HEK293 (cell line): ENCODE data around the gene KCTD21.

Experiments used
- CTCF ChIA-PET: fragments of 350-600 bp; formaldehyde crosslinking; extraction: SDS; loops from one replicate; lab custom pipeline; 2021; ENCODE audit warnings: antibody characterized with exemption; lab: Yijun Ruan, JAX
- POLR2A ChIA-PET: fragments of 300-600 bp; formaldehyde crosslinking; extraction: SDS; loops from one replicate; lab custom pipeline; 2020; ENCODE audit warnings: antibody characterized with exemption, inconsistent platforms; lab: Yijun Ruan, JAX
- H3K27ac ChIP-seq: fragments of 200-500 bp; sonication (Bioruptor generic); 2 replicates; pipeline ENCODE4 v1.5.1; 2014; ENCODE audit warnings: low read depth, low read length, control low read depth, inconsistent platforms; ENCODE audit errors: extremely low read depth
- H3K36me3 ChIP-seq, 2 experiments: fragments of 200-500 bp in 1 of 2; sonication (Bioruptor generic) in 1 of 2; 1 replicate in 1 of 2; 2 replicates in 1 of 2; pipeline ENCODE4 v1.5.1; 2014 to 2017; ENCODE audit warnings: inconsistent platforms in 2 of 2, low read length in 2 of 2; ENCODE audit not compliant: control insufficient read depth in 2 of 2, insufficient read depth in 1 of 2
- H3K4me1 ChIP-seq: fragments of 200-500 bp; sonication (Bioruptor generic); 2 replicates; pipeline ENCODE4 v1.5.1; 2014; ENCODE audit warnings: mild to moderate bottlenecking, low read length, inconsistent platforms; ENCODE audit not compliant: control insufficient read depth, insufficient read depth
- H3K4me3 ChIP-seq: 2 replicates; pipeline ENCODE4 v1.5.1; 2011; ENCODE audit warnings: low read depth, mild to moderate bottlenecking, control low read depth, low read length, moderate library complexity
- H3K9me3 ChIP-seq: fragments of 200-500 bp; sonication (Bioruptor generic); 2 replicates; pipeline ENCODE4 v1.5.1; 2014; ENCODE audit warnings: low read depth, low read length, inconsistent platforms; ENCODE audit not compliant: control insufficient read depth, insufficient read depth
- AEBP2 ChIP-seq: fragments of 450-650 bp; formaldehyde crosslinking; IDR thresholded peaks from 2 replicates; pipeline ENCODE4 v1.5.1; 2016; ENCODE audit warnings: missing biosample characterization, missing genetic modification characterization, borderline replicate concordance
- FEZF1 ChIP-seq: fragments of 450-650 bp; formaldehyde crosslinking; IDR thresholded peaks from 2 replicates; pipeline ENCODE4 v1.5.1; 2016; ENCODE audit warnings: missing biosample characterization, missing genetic modification characterization
- PBX3 ChIP-seq: sonication (generic); formaldehyde crosslinking; IDR thresholded peaks from 2 replicates; pipeline ENCODE4 v1.8.1; 2022; ENCODE audit warnings: mild to moderate bottlenecking, moderate library complexity, missing genetic modification reagents
- SALL2 ChIP-seq: fragments of 450-650 bp; formaldehyde crosslinking; IDR thresholded peaks from 2 replicates; pipeline ENCODE4 v1.5.0; 2017; ENCODE audit warnings: missing biosample characterization, mild to moderate bottlenecking, missing genetic modification characterization, borderline replicate concordance
- ZBTB17 ChIP-seq: fragments of 450-650 bp; formaldehyde crosslinking; IDR thresholded peaks from 2 replicates; pipeline ENCODE4 v1.5.1; 2016; ENCODE audit warnings: missing biosample characterization, missing genetic modification characterization
- ZBTB26 ChIP-seq: fragments of 450-650 bp; formaldehyde crosslinking; optimal IDR thresholded peaks from 2 replicates; pipeline ENCODE3; 2016; ENCODE audit warnings: missing biosample characterization, mild to moderate bottlenecking, missing genetic modification characterization
- ZBTB6 ChIP-seq: fragments of 450-650 bp; formaldehyde crosslinking; IDR thresholded peaks from 2 replicates; pipeline ENCODE4 v1.5.1; 2017; ENCODE audit warnings: missing biosample characterization, missing genetic modification characterization
- ZFP41 ChIP-seq: fragments of 450-650 bp; formaldehyde crosslinking; IDR thresholded peaks from 2 replicates; pipeline ENCODE4 v1.5.1; 2016; ENCODE audit warnings: missing biosample characterization, missing genetic modification characterization, borderline replicate concordance
- ZIC2 ChIP-seq: fragments of 450-650 bp; formaldehyde crosslinking; IDR thresholded peaks from 2 replicates; pipeline ENCODE4 v1.5.1; 2016; ENCODE audit warnings: missing biosample characterization, missing genetic modification characterization
- ZNF121 ChIP-seq: fragments of 450-650 bp; formaldehyde crosslinking; IDR thresholded peaks from 2 replicates; pipeline ENCODE4 v1.5.1; 2016; ENCODE audit warnings: missing biosample characterization, missing genetic modification characterization
- ZNF175 ChIP-seq: fragments of 450-650 bp; formaldehyde crosslinking; IDR thresholded peaks from 2 replicates; pipeline ENCODE4 v1.5.1; 2016; ENCODE audit warnings: missing biosample characterization, missing genetic modification characterization
- ZNF239 ChIP-seq: fragments of 450-650 bp; formaldehyde crosslinking; IDR thresholded peaks from 2 replicates; pipeline ENCODE4 v1.5.1; 2016; ENCODE audit warnings: missing biosample characterization, missing genetic modification characterization
- ZNF24 ChIP-seq: fragments of 450-650 bp; formaldehyde crosslinking; IDR thresholded peaks from 2 replicates; pipeline ENCODE4 v1.5.1; 2016; ENCODE audit warnings: missing biosample characterization, missing genetic modification characterization
- ZNF26 ChIP-seq: fragments of 450-650 bp; formaldehyde crosslinking; IDR thresholded peaks from 2 replicates; pipeline ENCODE4 v1.5.1; 2016; ENCODE audit warnings: missing biosample characterization, missing genetic modification characterization
- ZNF362 ChIP-seq: fragments of 450-650 bp; formaldehyde crosslinking; IDR thresholded peaks from 2 replicates; pipeline ENCODE4 v1.5.1; 2016; ENCODE audit warnings: missing biosample characterization, missing genetic modification characterization
- ZNF391 ChIP-seq: fragments of 450-650 bp; formaldehyde crosslinking; IDR thresholded peaks from 2 replicates; pipeline ENCODE4 v1.5.1; 2016; ENCODE audit warnings: low read depth, missing biosample characterization, missing genetic modification characterization, borderline replicate concordance
- ZNF473 ChIP-seq: fragments of 450-650 bp; formaldehyde crosslinking; IDR thresholded peaks from 2 replicates; pipeline ENCODE4 v1.5.1; 2017; ENCODE audit warnings: missing biosample characterization, missing genetic modification characterization
- ZNF510 ChIP-seq: fragments of 450-650 bp; formaldehyde crosslinking; IDR thresholded peaks from 2 replicates; pipeline ENCODE4 v1.5.1; 2018; ENCODE audit warnings: mild to moderate bottlenecking, missing genetic modification characterization, missing biosample characterization; ENCODE audit not compliant: insufficient replicate concordance
- ZNF513 ChIP-seq: fragments of 450-650 bp; IDR thresholded peaks from 2 replicates; pipeline ENCODE4 v1.5.1; 2018; ENCODE audit warnings: missing biosample characterization, missing genetic modification characterization
- ZNF561 ChIP-seq: fragments of 450-650 bp; IDR thresholded peaks from 2 replicates; pipeline ENCODE4 v1.5.1; 2018; ENCODE audit warnings: missing biosample characterization, missing genetic modification characterization, borderline replicate concordance
- ZNF658 ChIP-seq: fragments of 450-650 bp; formaldehyde crosslinking; IDR thresholded peaks from 2 replicates; pipeline ENCODE4; 2016; ENCODE audit warnings: missing biosample characterization, missing genetic modification characterization
- ZNF701 ChIP-seq: fragments of 450-650 bp; formaldehyde crosslinking; IDR thresholded peaks from 2 replicates; pipeline ENCODE4 v1.5.1; 2016; ENCODE audit warnings: missing biosample characterization, missing genetic modification characterization
- ZNF768 ChIP-seq: fragments of 450-650 bp; formaldehyde crosslinking; IDR thresholded peaks from 2 replicates; pipeline ENCODE4 v1.5.1; 2018; ENCODE audit warnings: missing biosample characterization, mild to moderate bottlenecking, missing genetic modification characterization

Gene KCTD21

DNA sequence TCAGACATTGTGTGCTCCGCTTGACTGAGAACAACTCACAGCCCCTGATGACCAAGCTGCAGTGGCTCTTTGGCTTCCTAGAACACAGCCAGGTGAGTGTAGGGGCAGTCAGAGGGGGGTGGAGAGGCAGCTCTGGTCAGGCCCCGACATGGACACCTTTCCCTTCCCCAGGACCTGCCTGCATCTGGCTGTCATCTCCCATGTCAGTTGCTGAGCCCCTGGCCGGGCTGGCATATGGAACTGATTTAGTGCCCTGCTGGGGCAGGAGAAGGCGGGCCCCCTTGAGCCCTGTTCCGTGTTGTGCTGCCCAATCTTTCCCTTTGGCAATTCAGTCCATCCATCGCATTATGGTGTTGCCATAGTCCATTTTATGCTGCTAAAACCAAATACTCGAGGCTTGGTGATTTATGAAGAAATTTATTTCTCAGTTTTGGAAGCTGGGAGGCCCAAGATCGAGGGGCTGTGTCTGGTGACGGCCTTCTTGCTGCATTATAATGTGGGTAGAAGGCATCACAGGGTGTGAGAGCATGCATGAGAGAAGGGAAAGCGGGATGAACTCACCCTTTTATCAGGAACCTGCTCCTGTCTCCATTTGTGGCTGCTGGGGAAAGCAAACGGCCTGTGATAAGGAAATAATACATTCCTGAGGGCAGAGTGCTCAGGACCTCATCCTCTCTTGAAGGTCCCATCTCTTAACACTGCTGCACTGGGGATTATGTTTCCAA lies 19.3 kb upstream of the KCTD21 start:
- Histone ChIP-seq H3K4me1 (no peaks in the 10 kb centered on the region), H3K9me3 (no peaks in the 10 kb centered on the region), H3K36me3 (peaks cover 0 to 63% of the 10 kb centered on the region in 2 experiments; a peak in 2 of 3 replicates), H3K27ac (no peak overlapping the region), H3K4me3 (no peak overlapping the region)
- POLR2A ChIA-PET = no interaction called here
- TF ChIP-seq ZNF121 (tag by site-specific recombination) = no peak
- no peak for TF ChIP-seq ZBTB26
- no peak for TF ChIP-seq ZNF473 (tag by site-specific recombination)
- no peak for TF ChIP-seq ZFP41 (tag by site-specific recombination)
- no peak for TF ChIP-seq ZNF768 (tag by site-specific recombination)
- TF ChIP-seq ZNF510 (tag by site-specific recombination) = no peak
- no peak for TF ChIP-seq ZNF175 (tag by site-specific recombination)
- no peak for TF ChIP-seq ZBTB6 (tag by site-specific recombination)
- TF ChIP-seq FEZF1 (tag by site-specific recombination) = no peak
- TF ChIP-seq ZNF24 = no peak
- TF ChIP-seq ZNF513 (tag by site-specific recombination) = no peak
- no peak for TF ChIP-seq ZNF561 (tag by site-specific recombination)
- no peak for TF ChIP-seq AEBP2 (tag by site-specific recombination)
- TF ChIP-seq ZNF391 (tag by site-specific recombination) = no peak
- no peak for TF ChIP-seq ZNF239
- CTCF ChIA-PET = interaction anchor here (0.6 to 1.2 kb wide), 2 partner anchors 21 to 494 kb away, joined by 3 to 5 read pairs; no protein-coding TSS in a partner anchor

DNA sequence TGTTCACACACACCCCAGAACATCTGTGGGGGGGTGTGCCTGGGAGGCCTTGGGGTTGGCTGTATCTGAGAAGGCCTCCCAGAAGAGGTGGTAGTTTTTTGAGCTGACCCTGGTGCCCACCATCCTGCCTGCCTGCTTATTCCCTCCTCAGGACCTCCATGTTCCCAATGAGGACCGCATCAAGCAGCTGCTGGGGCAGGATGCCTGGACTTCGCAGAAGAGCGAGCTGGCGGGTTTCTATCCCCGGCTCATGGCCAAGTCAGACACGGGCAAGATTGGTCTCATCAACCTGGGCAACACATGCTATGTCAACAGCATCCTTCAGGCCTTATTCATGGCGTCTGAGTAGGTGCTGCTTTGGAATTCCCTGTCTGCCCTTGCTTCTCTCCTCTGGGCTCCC lies 17.3 kb upstream of the KCTD21 start:
- Histone ChIP-seq H3K27ac (no peak overlapping the region), H3K4me3 (no peak overlapping the region), H3K4me1 (no peaks in the 10 kb centered on the region), H3K36me3 (peaks cover 0 to 69% of the 10 kb centered on the region in 2 experiments; a peak in 1 of 3 replicates), H3K9me3 (no peaks in the 10 kb centered on the region)
- ChIA-PET CTCF (interaction anchor here (0.9 kb wide), 1 partner anchor 22 kb away, joined by 3 read pairs; no protein-coding TSS in a partner anchor), POLR2A (no interaction called here)
- TF ChIP-seq ZNF26 (tag by site-specific recombination) = no peak
- TF ChIP-seq ZBTB17 = no peak
- no peak for TF ChIP-seq ZNF701 (tag by site-specific recombination)
- no peak for TF ChIP-seq ZNF362 (tag by site-specific recombination)
- no peak for TF ChIP-seq ZNF658 (tag by site-specific recombination)
- TF ChIP-seq SALL2 (tag by site-specific recombination) = no peak
- TF ChIP-seq ZIC2 (tag by site-specific recombination) = no peak
- TF ChIP-seq PBX3 = no peak
